ENCODE data around the gene ZNF436. TPM values are rescaled to one million over a fixed set of nuclear protein-coding genes. Genes with fewer than 3 reads are reported as not detected.

Gene ZNF436
- total RNA-seq, 4 donors from 2014 or later = 18.9 to 26.6 (median 22.2) TPM

DNA sequence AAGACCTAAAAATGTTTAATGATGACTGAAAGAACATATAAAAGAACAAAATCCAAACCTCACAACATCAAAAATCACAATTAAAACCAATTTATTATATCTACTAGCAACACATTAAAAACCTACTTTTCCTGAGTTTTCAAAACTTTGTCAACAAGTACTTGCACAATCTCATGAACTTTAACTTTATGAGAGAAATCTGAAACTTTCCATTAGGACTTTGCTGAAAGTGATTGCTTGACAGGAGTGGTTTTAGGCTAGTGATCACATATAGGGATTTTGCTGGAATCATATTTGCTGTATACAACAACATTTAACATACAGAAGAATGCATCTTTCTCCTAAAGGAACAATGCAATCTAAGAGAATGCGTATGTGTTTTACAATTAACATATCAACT lies 38.8 kb downstream of the ZNF436 start:
- no peak for TF ChIP-seq CTCF (IDR thresholded peaks at IDR 0.05; ENCODE audit: low read depth)

GRCh38 chr1:23325393-23325792 lies 44.2 kb downstream of the ZNF436 start:
- TF ChIP-seq CTCF (IDR thresholded peaks at IDR 0.05; ENCODE audit: low read depth) = no peak

DNA sequence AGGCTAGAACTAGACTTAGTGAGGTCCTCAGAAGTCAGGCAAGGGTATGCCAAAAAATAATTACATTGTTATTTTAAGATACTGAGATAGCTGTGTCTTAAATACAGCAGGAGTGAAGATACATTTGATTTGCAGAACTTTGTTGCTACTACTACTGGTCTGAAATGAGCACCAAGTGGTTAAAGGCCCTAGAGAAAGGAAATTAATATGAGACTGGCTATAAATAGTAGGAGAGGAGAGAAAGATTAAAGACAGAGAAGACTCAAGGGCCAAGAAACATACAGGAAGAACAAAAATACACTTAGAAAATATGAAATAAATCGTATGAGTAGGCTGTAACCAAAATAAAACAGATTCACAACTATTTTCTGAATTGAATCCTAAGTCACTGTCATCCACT lies 46.9 kb downstream of the ZNF436 start:
- TF ChIP-seq CTCF (IDR thresholded peaks at IDR 0.05; ENCODE audit: low read depth) = no peak

Other genes with a start within 250 kb of the ZNF436 start
- 10 to 100 TPM; 23.3 to 30.3 (median 24.7) TPM for gene LUZP1, start 201.0 kb downstream of the ZNF436 start, total RNA-seq
- gene HTR1D, start 152.3 kb downstream of the ZNF436 start, total RNA-seq = not detected
- 10 to 100 TPM; 45.6 to 68.0 (median 64.5) TPM for gene HNRNPR, start 25.6 kb downstream of the ZNF436 start, total RNA-seq
- 10 to 100 TPM in 1 of 4 donors, 1 to 10 TPM in 3; 5.4 to 10.8 (median 7.9) TPM for gene TCEA3, start 54.9 kb upstream of the ZNF436 start, total RNA-seq
- gene ASAP3, start 114.3 kb upstream of the ZNF436 start, total RNA-seq = 10 to 100 TPM; 18.4 to 51.7 (median 42.1) TPM
- under 1 TPM; under 0.01 to 0.85 (median 0.26) TPM for gene E2F2, start 161.4 kb upstream of the ZNF436 start, total RNA-seq
- 100 to 1,000 TPM in 2 of 4 donors, 10 to 100 TPM in 2; 62.0 to 144 (median 110) TPM for gene ID3, start 189.7 kb upstream of the ZNF436 start, total RNA-seq

Measured in subcutaneous adipose tissue (tissue), 4 donors.